ENCODE measurements around the gene ATXN7L3. TPM values are rescaled to one million over a fixed set of nuclear protein-coding genes. Genes with fewer than 3 reads are reported as not detected.

The ATXN7L3 gene
- total and polyA plus RNA-seq, 10 of the 15 experiments (the other 5 are each of a cell fraction or from before 2014, with no cell fraction given): 0.71 to 78.7 (median 32.7) TPM

- no peaks in the 10 kb centered on the region for H3K27me3 ChIP-seq (replicated peaks in 1 of 2; ENCODE audit: control insufficient read depth in 2 of 2, insufficient read depth in 2 of 2, low read length in 1 of 2)
- SMC1A ChIA-PET (ENCODE audit: uncharacterized antibody, unreplicated experiment): interaction anchor here (0.6 to 1.6 kb wide), 2 partner anchors 13 to 183 kb away, joined by 3 to 5 read pairs; no protein-coding TSS in a partner anchor
- peaks cover 10 to 21% of the 10 kb centered on the region in 2 experiments for H3K36me3 ChIP-seq (ENCODE audit: control insufficient read depth in 2 of 2, insufficient read depth in 2 of 2, low read length in 1 of 2)
- H3K4me2 ChIP-seq (ENCODE audit: control insufficient read depth, insufficient read depth): no peak overlapping the region
- TF ChIP-seq SREBF2 (IDR thresholded peaks at IDR 0.05; ENCODE audit: low read length): no peak
- no peak for TF ChIP-seq HDGF (IDR thresholded peaks at IDR 0.05)
- no peak for TF ChIP-seq CEBPB (IDR thresholded peaks at IDR 0.05; ENCODE audit: borderline replicate concordance in 1 of 2, low read depth in 2 of 2, low read length in 2 of 2)
- no peak for TF ChIP-seq EZH2 (IDR thresholded peaks at IDR 0.05; ENCODE audit: borderline replicate concordance, control insufficient read depth, low read depth, low read length)
- no peak for TF ChIP-seq IKZF2 (IDR thresholded peaks at IDR 0.05)
- TF ChIP-seq CHD4 (IDR thresholded peaks at IDR 0.05): no peak
- no peak for TF ChIP-seq CBFB (IDR thresholded peaks at IDR 0.05; ENCODE audit: low read depth)
- TF ChIP-seq MYB (IDR thresholded peaks at IDR 0.05; ENCODE audit: borderline replicate concordance, low read depth, low read length): no peak
- TF ChIP-seq NFYB (IDR thresholded peaks at IDR 0.05; ENCODE audit: insufficient read depth, low read depth, low read length): no peak
- no peak for TF ChIP-seq ZNF384 (IDR thresholded peaks at IDR 0.05; ENCODE audit: borderline replicate concordance, low read depth, low read length)
- no peak for TF ChIP-seq STAT3 (IDR thresholded peaks at IDR 0.05; ENCODE audit: low read depth, low read length)
- no peak for TF ChIP-seq ATF3 (IDR thresholded peaks at IDR 0.05; ENCODE audit: borderline replicate concordance, extremely low read depth, low read depth, low read length)
- POLR2A ChIA-PET: no interaction called here
- no peak for DNase-seq (ENCODE audit: low read depth, low spot score)
- no peaks in the 10 kb centered on the region for H3K9me3 ChIP-seq (replicated peaks; ENCODE audit: control insufficient read depth, insufficient read depth, low read length)
- CTCF ChIA-PET: interaction anchor here (1.1 to 2.6 kb wide), 2 partner anchors 13 to 277 kb away, joined by 3 to 8 read pairs; no protein-coding TSS in a partner anchor
- no peak for FAIRE-seq
- H4K20me1 ChIP-seq (ENCODE audit: control insufficient read depth, insufficient read depth): no peaks in the 10 kb centered on the region
- no peak overlapping the region for H3K4me3 ChIP-seq
- no peak for ATAC-seq
- RAD21 ChIA-PET (ENCODE audit: unreplicated experiment): no interaction called here
- H3K79me2 ChIP-seq (ENCODE audit: control insufficient read depth, insufficient read depth, low read length): peaks cover 7% of the 10 kb centered on the region
- BruUV-seq (replicated peaks): no TSS peak
- peaks cover 8% of the 10 kb centered on the region for H3K4me1 ChIP-seq (ENCODE audit: control insufficient read depth, insufficient read depth, low read length)
- in situ Hi-C loops (cut with MboI): no loop called here
- H3K27ac ChIP-seq (ENCODE audit: control insufficient read depth, insufficient read depth): no peak overlapping the region
- H2AFZ ChIP-seq (ENCODE audit: control insufficient read depth, low read depth, low read length): no peak overlapping the region
- intact Hi-C loops (cut with micrococcal nuclease; ENCODE audit: unreplicated experiment): no loop called here
- 93% methylated on average over 2 of the region's 2 CpGs for WGBS (ENCODE audit: insufficient coverage, insufficient replicate concordance, low lambda C conversion rate, missing lambda C conversion rate)
- H3K9ac ChIP-seq (ENCODE audit: control insufficient read depth, insufficient read depth, low read length): no peak overlapping the region
Observed at GRCh38 chr17:44155488-44155887, 44.2 kb downstream of the ATXN7L3 start.
